ENCODE measurements around the gene ZNF48.

The ZNF48 gene

DNA sequence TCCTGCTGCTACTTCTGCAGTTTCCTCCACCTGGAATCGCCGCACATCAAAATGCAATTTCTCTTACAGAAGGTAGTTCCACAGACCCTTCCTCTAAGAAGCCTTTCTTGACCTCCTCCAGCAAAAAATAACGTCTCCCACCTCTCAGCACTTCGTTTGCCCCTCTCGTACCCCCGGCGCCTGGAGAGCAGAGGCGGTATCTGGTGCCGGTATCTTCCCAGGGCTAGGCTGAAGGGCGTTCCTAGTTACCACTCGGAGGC lies 34.1 kb downstream of the ZNF48 start:
- 25% methylated on average over 11 of the region's 11 CpGs for WGBS
- Histone ChIP-seq H3K23ac (ENCODE audit: low read length in 2 of 2) (no peak overlapping the region), H2BK15ac (ENCODE audit: low read depth, poor library complexity, severe bottlenecking) (no peak overlapping the region), H3K18ac (ENCODE audit: low read depth in 1 of 2, low read length in 2 of 2) (peak overlapping the region in 1 of 2 experiments; percentile 77), H3K9ac (ENCODE audit: low read length) (peak overlapping the region; percentile 86), H3K27me3 (ENCODE audit: control insufficient read depth in 1 of 2, insufficient read depth in 1 of 2, low read length in 2 of 2) (peaks cover 0 to 6% of the 10 kb centered on the region in 2 experiments), H3K14ac (ENCODE audit: low read length in 2 of 2) (peak overlapping the region in 1 of 2 experiments; percentile 61), H4K91ac (ENCODE audit: low read length) (no peak overlapping the region), H2BK5ac (ENCODE audit: low read depth, low read length, poor library complexity, severe bottlenecking) (no peak overlapping the region), H3K4ac (ENCODE audit: low read depth in 1 of 2, low read length in 2 of 2) (peak overlapping the region in 1 of 2 experiments; percentile 60), H2BK120ac (ENCODE audit: low read depth, low read length) (no peak overlapping the region), H3K27ac (ENCODE audit: low read length, poor library complexity, severe bottlenecking) (no peak overlapping the region), H3K4me1 (ENCODE audit: control insufficient read depth, insufficient read depth, low read depth, low read length) (peaks cover 10% of the 10 kb centered on the region), H3K79me1 (replicated peaks; ENCODE audit: low read length, poor library complexity, severe bottlenecking) (peaks cover 23% of the 10 kb centered on the region), H3K36me3 (ENCODE audit: control insufficient read depth in 1 of 2, insufficient read depth in 2 of 2, low read depth in 1 of 2, low read length in 2 of 2) (peaks cover 20 to 22% of the 10 kb centered on the region in 2 experiments), H2AFZ (ENCODE audit: low read depth, low read length) (peak overlapping the region; percentile 87), H3K9me3 (ENCODE audit: control insufficient read depth, low read length) (no peaks in the 10 kb centered on the region), H3K4me3 (ENCODE audit: insufficient read depth in 1 of 2, low read depth in 1 of 2, low read length in 2 of 2) (peak overlapping the region; percentile 89 to 98), H3K4me2 (ENCODE audit: low read length, poor library complexity, severe bottlenecking) (peak overlapping the region; percentile 96), H2BK12ac (ENCODE audit: low read length in 2 of 2) (no peak overlapping the region), H4K8ac (ENCODE audit: low read length) (peak overlapping the region; percentile 98), H2AK5ac (ENCODE audit: low read length, severe bottlenecking) (peak overlapping the region; percentile 54)
- DNase-seq = no peak

- H3K4me1 ChIP-seq (ENCODE audit: control insufficient read depth, insufficient read depth, low read depth, low read length) = peaks cover 10% of the 10 kb centered on the region
- peak within 1 kb of the TSS; percentile 19 to 77 for H3K18ac ChIP-seq (ENCODE audit: low read depth in 1 of 2, low read length in 2 of 2)
- H3K27me3 ChIP-seq (ENCODE audit: control insufficient read depth in 1 of 2, insufficient read depth in 1 of 2, low read length in 2 of 2) = peaks cover 0 to 9% of the 10 kb centered on the region in 2 experiments
- H2BK120ac ChIP-seq (ENCODE audit: low read depth, low read length) = no peak within 1 kb of the TSS
- H3K4ac ChIP-seq (ENCODE audit: low read depth in 1 of 2, low read length in 2 of 2) = peak within 1 kb of the TSS in 1 of 2 experiments; percentile 60
- no peak within 1 kb of the TSS for H2BK12ac ChIP-seq (ENCODE audit: low read length in 2 of 2)
- no peak within 1 kb of the TSS for H3K27ac ChIP-seq (ENCODE audit: low read length, poor library complexity, severe bottlenecking)
- peak within 1 kb of the TSS; percentile 54 for H2AK5ac ChIP-seq (ENCODE audit: low read length, severe bottlenecking)
- WGBS = 3% methylated on average over 47 of the region's 49 CpGs
- H4K91ac ChIP-seq (ENCODE audit: low read length) = peak within 1 kb of the TSS; percentile 12
- peak within 1 kb of the TSS in 1 of 2 experiments; percentile 49 for H3K23ac ChIP-seq (ENCODE audit: low read length in 2 of 2)
- H2BK15ac ChIP-seq (ENCODE audit: low read depth, poor library complexity, severe bottlenecking) = peak within 1 kb of the TSS; percentile 74
- H3K36me3 ChIP-seq (ENCODE audit: control insufficient read depth in 1 of 2, insufficient read depth in 2 of 2, low read depth in 1 of 2, low read length in 2 of 2) = peaks cover 16 to 17% of the 10 kb centered on the region in 2 experiments
- peak; percentile 99 for DNase-seq
- H3K9ac ChIP-seq (ENCODE audit: low read length) = peak within 1 kb of the TSS; percentile 86
- no peaks in the 10 kb centered on the region for H3K9me3 ChIP-seq (ENCODE audit: control insufficient read depth, low read length)
- H3K4me3 ChIP-seq (ENCODE audit: insufficient read depth in 1 of 2, low read depth in 1 of 2, low read length in 2 of 2) = peak within 1 kb of the TSS; percentile 89 to 98
- H3K79me1 ChIP-seq (replicated peaks; ENCODE audit: low read length, poor library complexity, severe bottlenecking) = peaks cover 18% of the 10 kb centered on the region
- H3K4me2 ChIP-seq (ENCODE audit: low read length, poor library complexity, severe bottlenecking) = peak within 1 kb of the TSS; percentile 96
- H3K14ac ChIP-seq (ENCODE audit: low read length in 2 of 2) = peak within 1 kb of the TSS in 1 of 2 experiments; percentile 61
- H4K8ac ChIP-seq (ENCODE audit: low read length) = peak within 1 kb of the TSS; percentile 98
- H2BK5ac ChIP-seq (ENCODE audit: low read depth, low read length, poor library complexity, severe bottlenecking) = no peak within 1 kb of the TSS
- H2AFZ ChIP-seq (ENCODE audit: low read depth, low read length) = peak within 1 kb of the TSS; percentile 87
Observed at GRCh38 chr16:30429678-30430427, 34.6 kb downstream of the ZNF48 start, which contains the start of gene DCTPP1. Gene DCTPP1, minus strand, starts transcription at chr16:30430030. Its CDS starts 50 bp downstream, at chr16:30429980.

- no peaks in the 10 kb centered on the region for H3K9me3 ChIP-seq (ENCODE audit: control insufficient read depth, low read length)
- no peak overlapping the region for H2BK12ac ChIP-seq (ENCODE audit: low read length in 2 of 2)
- H2BK120ac ChIP-seq (ENCODE audit: low read depth, low read length) = no peak overlapping the region
- H4K8ac ChIP-seq (ENCODE audit: low read length) = peak overlapping the region; percentile 54
- H2BK15ac ChIP-seq (ENCODE audit: low read depth, poor library complexity, severe bottlenecking) = no peak overlapping the region
- H2AFZ ChIP-seq (ENCODE audit: low read depth, low read length) = peak overlapping the region; percentile 78
- peak overlapping the region; percentile 86 for H3K9ac ChIP-seq (ENCODE audit: low read length)
- H3K36me3 ChIP-seq (ENCODE audit: control insufficient read depth in 1 of 2, insufficient read depth in 2 of 2, low read depth in 1 of 2, low read length in 2 of 2) = peaks cover 12 to 15% of the 10 kb centered on the region in 2 experiments
- peaks cover 16% of the 10 kb centered on the region for H3K79me1 ChIP-seq (replicated peaks; ENCODE audit: low read length, poor library complexity, severe bottlenecking)
- peak overlapping the region in 1 of 2 experiments; percentile 98 for H3K4me3 ChIP-seq (ENCODE audit: insufficient read depth in 1 of 2, low read depth in 1 of 2, low read length in 2 of 2)
- 55% methylated on average over 16 of the region's 19 CpGs for WGBS
- DNase-seq = no peak
- no peak overlapping the region for H3K27ac ChIP-seq (ENCODE audit: low read length, poor library complexity, severe bottlenecking)
- peak overlapping the region; percentile 12 for H4K91ac ChIP-seq (ENCODE audit: low read length)
- H3K4me1 ChIP-seq (ENCODE audit: control insufficient read depth, insufficient read depth, low read depth, low read length) = peaks cover 10% of the 10 kb centered on the region
- H3K23ac ChIP-seq (ENCODE audit: low read length in 2 of 2) = no peak overlapping the region
- peaks cover 0 to 10% of the 10 kb centered on the region in 2 experiments for H3K27me3 ChIP-seq (ENCODE audit: control insufficient read depth in 1 of 2, insufficient read depth in 1 of 2, low read length in 2 of 2)
- H3K14ac ChIP-seq (ENCODE audit: low read length in 2 of 2) = no peak overlapping the region
- no peak overlapping the region for H2BK5ac ChIP-seq (ENCODE audit: low read depth, low read length, poor library complexity, severe bottlenecking)
- H3K4me2 ChIP-seq (ENCODE audit: low read length, poor library complexity, severe bottlenecking) = no peak overlapping the region
- no peak overlapping the region for H3K18ac ChIP-seq (ENCODE audit: low read depth in 1 of 2, low read length in 2 of 2)
- H2AK5ac ChIP-seq (ENCODE audit: low read length, severe bottlenecking) = no peak overlapping the region
- no peak overlapping the region for H3K4ac ChIP-seq (ENCODE audit: low read depth in 1 of 2, low read length in 2 of 2)
Observed at GRCh38 chr16:30430428-30430970, 35.3 kb downstream of the ZNF48 start.

DNA sequence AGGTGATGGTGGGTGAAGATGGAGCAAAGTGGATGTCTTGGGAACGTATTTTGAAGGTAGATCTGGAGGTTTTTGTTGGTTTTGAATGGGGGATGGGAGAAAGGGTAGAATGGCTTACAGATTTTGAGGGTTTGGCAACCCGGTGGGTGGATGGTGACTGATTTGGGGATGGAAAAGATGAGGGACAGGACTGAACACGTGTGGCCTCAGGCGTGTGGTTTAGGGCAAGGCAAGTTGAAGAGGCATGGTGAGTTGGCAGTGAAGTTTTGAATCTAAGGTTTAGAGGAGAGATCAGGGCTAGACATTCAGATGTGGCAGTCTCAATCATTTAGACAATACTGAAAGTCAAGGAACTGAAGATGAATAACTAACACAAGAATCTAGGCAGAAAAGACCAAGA lies 39.6 kb downstream of the ZNF48 start:
- Histone ChIP-seq H3K4me2 (ENCODE audit: low read length, poor library complexity, severe bottlenecking) (no peak overlapping the region), H3K79me1 (replicated peaks; ENCODE audit: low read length, poor library complexity, severe bottlenecking) (no peaks in the 10 kb centered on the region), H3K36me3 (ENCODE audit: control insufficient read depth in 1 of 2, insufficient read depth in 2 of 2, low read depth in 1 of 2, low read length in 2 of 2) (no peaks in the 10 kb centered on the region), H2BK120ac (ENCODE audit: low read depth, low read length) (no peak overlapping the region), H3K4me3 (ENCODE audit: insufficient read depth in 1 of 2, low read depth in 1 of 2, low read length in 2 of 2) (no peak overlapping the region), H3K4me1 (ENCODE audit: control insufficient read depth, insufficient read depth, low read depth, low read length) (peaks cover 3% of the 10 kb centered on the region), H3K4ac (ENCODE audit: low read depth in 1 of 2, low read length in 2 of 2) (no peak overlapping the region), H2AFZ (ENCODE audit: low read depth, low read length) (no peak overlapping the region), H3K9ac (ENCODE audit: low read length) (no peak overlapping the region), H3K18ac (ENCODE audit: low read depth in 1 of 2, low read length in 2 of 2) (no peak overlapping the region), H4K91ac (ENCODE audit: low read length) (no peak overlapping the region), H2BK15ac (ENCODE audit: low read depth, poor library complexity, severe bottlenecking) (no peak overlapping the region), H3K23ac (ENCODE audit: low read length in 2 of 2) (peak overlapping the region in 1 of 2 experiments; percentile 77), H3K14ac (ENCODE audit: low read length in 2 of 2) (no peak overlapping the region), H3K9me3 (ENCODE audit: control insufficient read depth, low read length) (no peaks in the 10 kb centered on the region), H2AK5ac (ENCODE audit: low read length, severe bottlenecking) (no peak overlapping the region), H2BK5ac (ENCODE audit: low read depth, low read length, poor library complexity, severe bottlenecking) (no peak overlapping the region), H3K27ac (ENCODE audit: low read length, poor library complexity, severe bottlenecking) (no peak overlapping the region), H4K8ac (ENCODE audit: low read length) (no peak overlapping the region), H2BK12ac (ENCODE audit: low read length in 2 of 2) (no peak overlapping the region), H3K27me3 (ENCODE audit: control insufficient read depth in 1 of 2, insufficient read depth in 1 of 2, low read length in 2 of 2) (peaks cover 0 to 10% of the 10 kb centered on the region in 2 experiments)
- DNase-seq = no peak
- WGBS = 79% methylated on average over 4 of the region's 4 CpGs

Data from mesenchymal stem cell (in vitro differentiated cells and primary cell).